Measurements from ENCODE around the gene DDX47. TPM values are rescaled to one million over a fixed set of nuclear protein-coding genes. Genes with fewer than 3 reads are reported as not detected.

The DDX47 gene
- total and polyA plus RNA-seq, 2 of the 4 experiments (the other 2 are of a cell fraction), result 77.8 to 89.5 TPM

DNA sequence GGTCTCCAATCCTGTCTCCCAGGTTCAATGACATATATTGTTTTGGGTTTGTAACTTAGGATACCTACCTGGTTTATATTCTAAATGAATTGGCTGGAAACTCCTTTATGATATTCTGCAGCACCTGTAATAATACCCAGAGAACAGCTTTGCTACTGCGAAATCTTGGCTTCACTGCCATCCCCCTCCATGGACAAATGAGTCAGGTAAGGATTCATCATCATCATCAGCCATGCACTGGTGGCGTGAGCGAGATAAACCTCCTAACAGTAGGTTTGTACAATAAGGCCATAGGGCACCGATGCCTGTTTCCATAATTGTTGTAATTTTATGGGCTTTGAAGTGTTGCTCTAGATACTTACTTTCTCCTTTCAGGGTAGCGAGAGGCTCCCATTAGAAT is 10.7 kb downstream of the DDX47 start:
- no peak overlapping the region for H3K4me2 ChIP-seq (ENCODE audit: low read depth, low read length)
- H4K91ac ChIP-seq (ENCODE audit: insufficient read depth, low read depth, low read length), result peak overlapping the region; percentile 95
- H4K5ac ChIP-seq (ENCODE audit: low read depth, low read length), result peak overlapping the region; percentile 95; the same call in 1 of the 2 replicates
- TSS peak; percentile 35 for BruUV-seq (replicated peaks)
- H3K4me3 ChIP-seq (ENCODE audit: insufficient read depth, low read depth, low read length), result no peak overlapping the region
- H3K14ac ChIP-seq (replicated peaks; ENCODE audit: low read depth, low read length), result peak overlapping the region; percentile 80; the same call in 1 of the 2 replicates
- H3K4me1 ChIP-seq (ENCODE audit: control insufficient read depth, insufficient read depth, low read length), result peaks cover 23% of the 10 kb centered on the region
- no CpG with 5 or more reads among the region's 5 CpGs for WGBS, 2 experiments (ENCODE audit: extremely low coverage in 2 of 2, insufficient read length in 1 of 2)
- in situ Hi-C loops (cut with MboI; ENCODE audit: low sequenced_read_pairs) (no loop called here), intact Hi-C loops (cut with micrococcal nuclease) (no loop called here), dilution Hi-C loops (cut with HindIII; ENCODE audit: low sequenced_read_pairs, unreplicated experiment) (no loop called here)
- H3K27me3 ChIP-seq (ENCODE audit: control insufficient read depth, insufficient read depth, low read length), result no peaks in the 10 kb centered on the region
- ChIA-PET POLR2A (ENCODE audit: unreplicated experiment) (no interaction called here), CTCF (no interaction called here)
- H3K56ac ChIP-seq (ENCODE audit: extremely low read depth, insufficient read depth, low read length), result peak overlapping the region; percentile 68; the same call in 1 of the 2 replicates
- H3K4ac ChIP-seq (ENCODE audit: low read depth, low read length), result peak overlapping the region; percentile 92
- H3K9me1 ChIP-seq (ENCODE audit: insufficient read depth, low read length), result peaks cover 13% of the 10 kb centered on the region
- H3K9ac ChIP-seq (ENCODE audit: low read depth, low read length), result peak overlapping the region; percentile 29; the same call in 1 of the 2 replicates
- peak overlapping the region; percentile 96 for H2BK20ac ChIP-seq (ENCODE audit: low read depth, low read length)
- H4K20me1 ChIP-seq (ENCODE audit: insufficient read depth, low read length), result peaks cover 7% of the 10 kb centered on the region; the same call in 1 of the 2 replicates
- peak overlapping the region; percentile 66 for H3K27ac ChIP-seq (ENCODE audit: insufficient read depth, low read length)
- H3K18ac ChIP-seq (ENCODE audit: low read depth, low read length), result peak overlapping the region; percentile 95
- peak overlapping the region; percentile 97 for H2BK5ac ChIP-seq (ENCODE audit: low read depth, low read length, poor library complexity, severe bottlenecking)
- no peak overlapping the region for H2AFZ ChIP-seq (replicated peaks; ENCODE audit: low read length, poor library complexity)
- peak overlapping the region; percentile 20 to 87; a peak in 3 of 4 replicates for H4K8ac ChIP-seq (ENCODE audit: low read depth in 2 of 2, low read length in 2 of 2)
- no peak for ATAC-seq (ENCODE audit: low read depth)
- peaks cover 41% of the 10 kb centered on the region for H3K36me3 ChIP-seq (ENCODE audit: control insufficient read depth, insufficient read depth, low read length)
- peaks cover 18 to 54% of the 10 kb centered on the region in 2 experiments for H3K79me1 ChIP-seq (ENCODE audit: low read depth in 1 of 2, low read length in 2 of 2)
- no peak for DNase-seq
- no peak overlapping the region for H2AK9ac ChIP-seq (replicated peaks; ENCODE audit: low read depth, low read length, poor library complexity)
- TF ChIP-seq MXI1 (IDR thresholded peaks at IDR 0.05; ENCODE audit: borderline replicate concordance, low read depth, low read length) (no peak), RCOR1 (IDR thresholded peaks at IDR 0.05; ENCODE audit: insufficient replicate concordance, low read length) (no peak), BHLHE40 (IDR thresholded peaks at IDR 0.05; ENCODE audit: low read depth, low read length) (no peak), RAD21 (IDR thresholded peaks at IDR 0.05; ENCODE audit: low read length) (no peak), SMC3 (IDR thresholded peaks at IDR 0.05; ENCODE audit: low read depth, low read length) (no peak), FOS (IDR thresholded peaks at IDR 0.05; ENCODE audit: low read depth, low read length) (no peak), CHD1 (IDR thresholded peaks at IDR 0.05; ENCODE audit: low read depth, low read length) (no peak), CEBPB (IDR thresholded peaks at IDR 0.05; ENCODE audit: low read depth, low read length) (no peak), NFE2L2 (IDR thresholded peaks at IDR 0.05; ENCODE audit: low read depth, low read length) (no peak), MAFK (IDR thresholded peaks at IDR 0.05; ENCODE audit: low read depth, low read length) (no peak), MAZ (IDR thresholded peaks at IDR 0.05; ENCODE audit: borderline replicate concordance, low read depth, low read length) (no peak), USF2 (IDR thresholded peaks at IDR 0.05; ENCODE audit: low read depth, low read length) (no peak), RFX5 (IDR thresholded peaks at IDR 0.05; ENCODE audit: low read depth, low read length) (no peak), POLR2A (IDR thresholded peaks at IDR 0.05; ENCODE audit: low read depth, low read length) (no peak)
- TF ChIP-seq, protein P1, sequence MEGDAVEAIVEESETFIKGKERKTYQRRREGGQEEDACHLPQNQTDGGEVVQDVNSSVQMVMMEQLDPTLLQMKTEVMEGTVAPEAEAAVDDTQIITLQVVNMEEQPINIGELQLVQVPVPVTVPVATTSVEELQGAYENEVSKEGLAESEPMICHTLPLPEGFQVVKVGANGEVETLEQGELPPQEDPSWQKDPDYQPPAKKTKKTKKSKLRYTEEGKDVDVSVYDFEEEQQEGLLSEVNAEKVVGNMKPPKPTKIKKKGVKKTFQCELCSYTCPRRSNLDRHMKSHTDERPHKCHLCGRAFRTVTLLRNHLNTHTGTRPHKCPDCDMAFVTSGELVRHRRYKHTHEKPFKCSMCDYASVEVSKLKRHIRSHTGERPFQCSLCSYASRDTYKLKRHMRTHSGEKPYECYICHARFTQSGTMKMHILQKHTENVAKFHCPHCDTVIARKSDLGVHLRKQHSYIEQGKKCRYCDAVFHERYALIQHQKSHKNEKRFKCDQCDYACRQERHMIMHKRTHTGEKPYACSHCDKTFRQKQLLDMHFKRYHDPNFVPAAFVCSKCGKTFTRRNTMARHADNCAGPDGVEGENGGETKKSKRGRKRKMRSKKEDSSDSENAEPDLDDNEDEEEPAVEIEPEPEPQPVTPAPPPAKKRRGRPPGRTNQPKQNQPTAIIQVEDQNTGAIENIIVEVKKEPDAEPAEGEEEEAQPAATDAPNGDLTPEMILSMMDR (conservative IDR thresholded peaks at IDR 0.05; ENCODE audit: low read depth, low read length), result no peak
- TF ChIP-seq, protein P2, sequence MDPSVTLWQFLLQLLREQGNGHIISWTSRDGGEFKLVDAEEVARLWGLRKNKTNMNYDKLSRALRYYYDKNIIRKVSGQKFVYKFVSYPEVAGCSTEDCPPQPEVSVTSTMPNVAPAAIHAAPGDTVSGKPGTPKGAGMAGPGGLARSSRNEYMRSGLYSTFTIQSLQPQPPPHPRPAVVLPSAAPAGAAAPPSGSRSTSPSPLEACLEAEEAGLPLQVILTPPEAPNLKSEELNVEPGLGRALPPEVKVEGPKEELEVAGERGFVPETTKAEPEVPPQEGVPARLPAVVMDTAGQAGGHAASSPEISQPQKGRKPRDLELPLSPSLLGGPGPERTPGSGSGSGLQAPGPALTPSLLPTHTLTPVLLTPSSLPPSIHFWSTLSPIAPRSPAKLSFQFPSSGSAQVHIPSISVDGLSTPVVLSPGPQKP (IDR thresholded peaks at IDR 0.05; ENCODE audit: borderline replicate concordance, low read depth, low read length), result no peak
- no peaks in the 10 kb centered on the region for H3K9me3 ChIP-seq (ENCODE audit: control insufficient read depth, insufficient read depth, low read length)
- peak overlapping the region; percentile 93 for H2BK120ac ChIP-seq (ENCODE audit: low read depth, low read length)
- H2BK15ac ChIP-seq (ENCODE audit: low read depth, low read length), result 0 out of 3 replicates have a peak overlapping the region, but pooled peaks have one; percentile 51
- peak overlapping the region; percentile 56 for H2AK5ac ChIP-seq (ENCODE audit: low read depth, low read length)
- H3K23ac ChIP-seq (ENCODE audit: low read depth, low read length), result peak overlapping the region; percentile 65; the same call in 1 of the 2 replicates
